Breast epithelium (tissue), 4 donors: ENCODE data around the gene PXYLP1. TPM values are rescaled to one million over a fixed set of nuclear protein-coding genes. Genes with fewer than 3 reads are reported as not detected.

Experiments
- DNase-seq, 2 donors: peaks; one replicate each; pipeline ENCODE4 v3.0.0-alpha.2; 2019; ENCODE audit warnings: low spot score in 2 of 2
- H3K27ac ChIP-seq, 2 donors: fragments of 200-600 bp; sonication (generic) in 1 of 2; one replicate each; pipeline ENCODE4 v1.5.1; 2016 to 2019; ENCODE audit warnings: mild to moderate bottlenecking in 1 of 2
- H3K27me3 ChIP-seq, 2 donors: fragments of 200-600 bp; sonication (generic) in 1 of 2; one replicate each; pipeline versions ENCODE4 v1.5.1 to v1.6.0; 2017 to 2019; ENCODE audit warnings: control low read depth in 1 of 2, mild to moderate bottlenecking in 1 of 2
- H3K36me3 ChIP-seq: fragments of 200-600 bp; one replicate; pipeline ENCODE4 v1.5.1; 2019
- H3K4me1 ChIP-seq, 2 donors: fragments of 200-600 bp; sonication (generic); one replicate each; pipeline ENCODE4 v1.5.1; 2016 to 2019; ENCODE audit warnings: control low read depth in 1 of 2
- H3K4me3 ChIP-seq, 3 donors: fragments of 200-600 bp; sonication (generic); 1 replicate in 2 of 3; 2 replicates in 1 of 3; pipeline ENCODE4 v1.5.1; 2016 to 2019; ENCODE audit warnings: mild to moderate bottlenecking in 3 of 3, moderate library complexity in 2 of 3
- H3K9me3 ChIP-seq, 2 donors: fragments of 200-600 bp; sonication (generic) in 1 of 2; one replicate each; pipeline ENCODE4 v1.5.1; 2016 to 2019; ENCODE audit warnings: control low read depth in 1 of 2
- POLR2A ChIP-seq: fragments of 450-650 bp; IDR thresholded peaks from one replicate; pipeline ENCODE4 v1.6.1; 2016; ENCODE audit warnings: antibody characterized with exemption, mild to moderate bottlenecking, moderate library complexity
- POLR2AphosphoS5 ChIP-seq, 3 donors: sonication (generic); formaldehyde crosslinking; IDR thresholded peaks; one replicate each; pipeline ENCODE4 v1.6.1; 2017; ENCODE audit warnings: antibody characterized with exemption in 3 of 3
- intact Hi-C: fragments of 100-400 bp; cut with DNase I; formaldehyde crosslinking; loops from one replicate; pipeline ENCODE4 v1.15.1; 2023; ENCODE audit warnings: low total_unique reads
- total RNA-seq, 3 donors: library from RNA; depleted of rRNA; stranded (reverse); fragments of >200 nt; gene quantifications; one replicate each; pipeline ENCODE4 v1.1.0, GENCODE V29; 2016
- TF ChIP-seq, protein P1 (sequence below), 3 donors: fragments of 450-650 bp; IDR thresholded peaks; one replicate each; pipeline ENCODE4 v1.5.1; 2016 to 2017; ENCODE audit warnings: antibody characterized with exemption in 3 of 3, mild to moderate bottlenecking in 3 of 3, moderate library complexity in 3 of 3

Gene PXYLP1
- total RNA-seq, 3 donors from 2014 or later, result 10.7 to 20.8 (median 19.0) TPM

DNA sequence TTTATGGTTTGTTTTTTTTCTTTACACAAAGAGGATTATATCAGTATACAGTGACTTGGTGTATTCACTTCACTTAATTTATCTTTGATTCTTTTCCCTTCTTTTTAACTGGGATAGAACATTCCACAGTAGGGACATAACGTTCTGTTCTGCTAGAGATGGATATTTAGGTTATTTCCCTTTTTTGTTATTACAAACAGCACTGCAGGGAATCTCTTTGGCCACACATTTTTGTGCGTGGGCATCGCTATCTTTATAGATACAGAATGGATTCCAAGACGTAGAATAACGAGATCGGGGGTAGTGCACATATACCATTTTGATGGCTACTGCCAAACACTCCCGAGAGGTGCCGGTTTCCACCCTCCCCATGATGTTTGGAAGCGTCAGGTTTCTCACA is 44.8 kb downstream of the PXYLP1 start:
- intact Hi-C loops, result no loop called here
- Histone ChIP-seq H3K4me1 (peaks cover 0 to 6% of the 10 kb centered on the region in 2 donors), H3K27me3 (no peaks in the 10 kb centered on the region), H3K36me3 (no peaks in the 10 kb centered on the region), H3K27ac (no peak overlapping the region), H3K9me3 (no peaks in the 10 kb centered on the region), H3K4me3 (no peak overlapping the region)
- DNase-seq, result peak in 1 of 2 donors; percentile 7
- TF ChIP-seq, protein P1, sequence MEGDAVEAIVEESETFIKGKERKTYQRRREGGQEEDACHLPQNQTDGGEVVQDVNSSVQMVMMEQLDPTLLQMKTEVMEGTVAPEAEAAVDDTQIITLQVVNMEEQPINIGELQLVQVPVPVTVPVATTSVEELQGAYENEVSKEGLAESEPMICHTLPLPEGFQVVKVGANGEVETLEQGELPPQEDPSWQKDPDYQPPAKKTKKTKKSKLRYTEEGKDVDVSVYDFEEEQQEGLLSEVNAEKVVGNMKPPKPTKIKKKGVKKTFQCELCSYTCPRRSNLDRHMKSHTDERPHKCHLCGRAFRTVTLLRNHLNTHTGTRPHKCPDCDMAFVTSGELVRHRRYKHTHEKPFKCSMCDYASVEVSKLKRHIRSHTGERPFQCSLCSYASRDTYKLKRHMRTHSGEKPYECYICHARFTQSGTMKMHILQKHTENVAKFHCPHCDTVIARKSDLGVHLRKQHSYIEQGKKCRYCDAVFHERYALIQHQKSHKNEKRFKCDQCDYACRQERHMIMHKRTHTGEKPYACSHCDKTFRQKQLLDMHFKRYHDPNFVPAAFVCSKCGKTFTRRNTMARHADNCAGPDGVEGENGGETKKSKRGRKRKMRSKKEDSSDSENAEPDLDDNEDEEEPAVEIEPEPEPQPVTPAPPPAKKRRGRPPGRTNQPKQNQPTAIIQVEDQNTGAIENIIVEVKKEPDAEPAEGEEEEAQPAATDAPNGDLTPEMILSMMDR (IDR thresholded peaks at IDR 0.05), result no peak
- TF ChIP-seq POLR2A (no peak), POLR2AphosphoS5 (IDR thresholded peaks at IDR 0.05) (no peak)

- Histone ChIP-seq H3K4me1 (peaks cover 0 to 6% of the 10 kb centered on the region in 2 donors), H3K27ac (no peak overlapping the region), H3K9me3 (no peaks in the 10 kb centered on the region), H3K27me3 (no peaks in the 10 kb centered on the region), H3K4me3 (no peak overlapping the region), H3K36me3 (no peaks in the 10 kb centered on the region)
- TF ChIP-seq POLR2A (no peak), POLR2AphosphoS5 (IDR thresholded peaks at IDR 0.05) (no peak)
- TF ChIP-seq, protein P1 (IDR thresholded peaks at IDR 0.05), result no peak
- DNase-seq, result no peak
- intact Hi-C loops, result no loop called here
These were observed 45.8 kb downstream of the PXYLP1 start for GRCh38 chr3:141277451-141277850.

DNA sequence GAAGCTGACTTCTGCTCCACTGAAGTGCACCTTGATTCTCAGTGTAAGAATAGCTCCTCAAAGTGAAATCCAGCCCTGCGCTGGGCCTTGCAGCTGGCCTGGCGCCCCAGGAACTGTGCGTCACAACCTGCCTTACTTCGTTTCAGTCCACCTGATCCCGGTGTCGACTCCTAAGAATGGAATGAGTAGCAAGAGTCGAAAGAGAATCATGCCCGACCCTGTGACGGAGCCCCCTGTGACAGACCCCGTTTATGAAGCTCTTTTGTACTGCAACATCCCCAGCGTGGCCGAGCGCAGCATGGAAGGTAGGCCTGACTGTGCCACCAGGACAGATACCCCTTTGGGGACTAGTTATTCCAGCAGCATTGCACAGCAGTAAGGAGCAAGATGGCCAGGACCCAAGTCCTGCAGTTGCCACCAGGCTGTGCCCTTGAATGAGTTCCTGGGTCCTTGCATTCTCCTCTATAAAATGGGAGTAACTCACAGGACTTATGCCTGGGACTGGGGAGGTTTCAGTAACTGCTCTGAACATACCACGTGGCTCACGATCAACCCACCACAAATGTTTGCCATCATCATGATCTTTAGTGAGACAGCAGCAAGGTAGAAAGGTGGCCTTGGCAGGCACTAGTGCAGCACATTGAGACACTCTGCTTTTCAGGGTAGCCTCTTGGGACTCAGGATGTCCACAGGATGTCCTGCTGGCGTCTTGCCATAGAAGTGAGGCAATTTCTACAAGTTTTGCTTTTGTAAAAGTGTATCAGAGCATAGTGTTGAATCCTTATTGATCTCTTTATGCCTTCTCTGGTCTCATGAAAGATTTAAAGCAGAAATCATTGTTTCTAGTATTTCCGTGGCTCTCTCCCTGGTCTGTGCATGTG is 46.8 kb downstream of the PXYLP1 start:
- Histone ChIP-seq H3K4me1 (peaks cover 0 to 6% of the 10 kb centered on the region in 2 donors), H3K36me3 (no peaks in the 10 kb centered on the region), H3K4me3 (no peak overlapping the region), H3K9me3 (no peaks in the 10 kb centered on the region), H3K27ac (peak overlapping the region in 1 of 2 donors; percentile 32), H3K27me3 (no peaks in the 10 kb centered on the region)
- DNase-seq, result peak in 1 of 2 donors; percentile 19
- intact Hi-C loops, result no loop called here
- no peak for TF ChIP-seq POLR2A
- TF ChIP-seq, protein P1 (IDR thresholded peaks at IDR 0.05), result no peak

DNA sequence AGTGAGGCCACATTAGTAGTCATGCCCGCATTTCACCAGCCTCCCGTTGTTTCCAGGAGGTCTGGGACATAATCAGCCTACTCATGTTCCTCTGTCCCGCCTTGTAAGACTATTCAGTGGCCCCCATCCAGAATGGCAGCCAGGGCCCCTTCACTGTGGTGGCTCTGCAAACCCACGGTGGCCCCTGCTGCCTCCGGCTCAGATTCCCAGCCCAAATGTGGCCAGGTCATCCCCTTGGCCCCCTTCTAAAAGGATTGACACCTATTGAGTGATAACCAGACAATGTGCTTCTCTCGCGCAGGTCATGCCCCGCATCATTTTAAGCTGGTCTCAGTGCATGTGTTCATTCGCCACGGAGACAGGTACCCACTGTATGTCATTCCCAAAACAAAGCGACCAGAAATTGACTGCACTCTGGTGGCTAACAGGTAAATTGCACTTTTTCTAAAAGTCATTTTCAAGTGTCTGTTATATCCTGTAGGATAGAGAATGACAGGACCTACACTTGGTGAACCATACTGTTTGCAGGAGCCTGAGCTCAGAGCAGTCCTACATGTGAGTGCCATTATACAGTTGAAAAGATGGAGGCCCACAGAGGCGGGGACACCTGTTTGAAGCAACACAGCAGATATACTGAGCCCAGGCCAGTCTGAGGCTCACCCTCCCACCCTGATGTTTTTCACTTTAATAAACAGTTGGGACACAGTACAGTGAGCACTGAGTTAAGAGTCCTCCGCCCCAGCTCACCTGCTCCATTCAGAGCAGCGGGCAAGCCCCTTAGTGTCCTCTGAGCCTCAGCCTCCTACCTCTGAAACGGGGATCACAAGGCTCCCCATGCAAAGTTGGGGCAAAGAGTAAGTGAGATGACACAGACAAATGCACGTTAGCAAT is 47.7 kb downstream of the PXYLP1 start:
- H3K9me3 ChIP-seq, result no peaks in the 10 kb centered on the region
- DNase-seq, result peak in 1 of 2 donors; percentile 11
- TF ChIP-seq, protein P1 (IDR thresholded peaks at IDR 0.05), result peak; percentile 35 to 49 (median 46)
- no peak for TF ChIP-seq POLR2A
- no peaks in the 10 kb centered on the region for H3K27me3 ChIP-seq
- peak overlapping the region in 1 of 2 donors; percentile 32 for H3K27ac ChIP-seq
- H3K4me3 ChIP-seq, result no peak overlapping the region
- peaks cover 0 to 6% of the 10 kb centered on the region in 2 donors for H3K4me1 ChIP-seq
- intact Hi-C loops, result no loop called here
- H3K36me3 ChIP-seq, result no peaks in the 10 kb centered on the region
